Smooth muscle cell (in vitro differentiated cells): ENCODE results near the gene SLC22A23. TPM values are rescaled to one million over a fixed set of nuclear protein-coding genes. Genes with fewer than 3 reads are reported as not detected.
A peak's percentile ranks its signal among the peaks of the same experiment; 100 is the strongest.

Source experiments
- DNase-seq: peaks from one replicate; lab custom pipeline; 2025; ENCODE audit not compliant: unreplicated experiment; lab: John Stamatoyannopoulos, UW
- H2AFZ ChIP-seq: fragments of 200-600 bp; sonication (generic); 2 replicates; pipeline ENCODE4 v1.6.0; 2016; ENCODE audit warnings: antibody characterized with exemption, low read depth, mild to moderate bottlenecking
- H3F3A ChIP-seq: fragments of 200-600 bp; sonication (generic); 2 replicates; pipeline ENCODE4 v1.6.0; 2017; ENCODE audit warnings: antibody characterized with exemption, low read depth
- H3K27ac ChIP-seq: fragments of 200-600 bp; sonication (generic); 2 replicates; pipeline ENCODE4 v1.5.1; 2016; ENCODE audit warnings: low read depth, mild to moderate bottlenecking
- H3K27me3 ChIP-seq: fragments of 200-600 bp; sonication (generic); 2 replicates; pipeline ENCODE4 v1.6.1; 2016; ENCODE audit warnings: low read depth, mild to moderate bottlenecking
- H3K36me3 ChIP-seq: fragments of 200-600 bp; sonication (generic); 2 replicates; pipeline ENCODE4 v1.5.1; 2016; ENCODE audit warnings: low read depth
- H3K4me1 ChIP-seq: fragments of 200-600 bp; sonication (generic); 2 replicates; pipeline ENCODE4 v1.5.1; 2016; ENCODE audit warnings: low read depth
- H3K4me2 ChIP-seq: fragments of 200-600 bp; sonication (generic); 2 replicates; pipeline ENCODE4 v1.6.0; 2016; ENCODE audit warnings: mild to moderate bottlenecking
- H3K4me3 ChIP-seq: fragments of 200-600 bp; sonication (generic); 2 replicates; pipeline ENCODE4 v1.5.1; 2016; ENCODE audit warnings: mild to moderate bottlenecking
- H3K79me2 ChIP-seq: fragments of 200-600 bp; sonication (generic); 2 replicates; pipeline ENCODE4 v1.6.0; 2016; ENCODE audit warnings: low read depth, mild to moderate bottlenecking
- H3K9ac ChIP-seq: fragments of 200-600 bp; sonication (generic); 2 replicates; pipeline ENCODE4 v1.6.0; 2016; ENCODE audit warnings: low read depth
- H3K9me3 ChIP-seq: fragments of 200-600 bp; sonication (generic); replicated peaks from 2 replicates; pipeline ENCODE4 v1.5.1; 2016; ENCODE audit warnings: low read depth
- H4K20me1 ChIP-seq: fragments of 200-600 bp; sonication (generic); 2 replicates; pipeline ENCODE4 v1.6.0; 2016; ENCODE audit warnings: low read depth
- CTCF ChIP-seq: fragments of 200-600 bp; sonication (generic); IDR thresholded peaks from 2 replicates; pipeline ENCODE4 v1.5.1; 2017; ENCODE audit warnings: borderline replicate concordance, mild to moderate bottlenecking, antibody characterized with exemption; ENCODE audit not compliant: insufficient read depth, poor library complexity, severe bottlenecking
- WGBS: methylation state at CpG from one replicate; pipeline ENCODE4 v1.1.7; 2016; ENCODE audit warnings: low lambda C conversion rate; 5-methylcytosine and 5-hydroxymethylcytosine counted together
- polyA plus RNA-seq: library from polyadenylated mRNA; unstranded; fragments of >200 nt; fragmentation: Nextera tagmentation; extraction: Ambion mirVana; gene quantifications from 2 replicates; pipeline ENCODE4 v1.2.1, GENCODE V29; 2016
- total RNA-seq: library from RNA; depleted of rRNA; stranded (reverse); fragments of >200 nt; gene quantifications from 2 replicates; pipeline ENCODE4 v1.2.3, GENCODE V29; 2014

The SLC22A23 gene
- total and polyA plus RNA-seq, 2 experiments from 2014 or later = 1.6 to 3.8 TPM

DNA sequence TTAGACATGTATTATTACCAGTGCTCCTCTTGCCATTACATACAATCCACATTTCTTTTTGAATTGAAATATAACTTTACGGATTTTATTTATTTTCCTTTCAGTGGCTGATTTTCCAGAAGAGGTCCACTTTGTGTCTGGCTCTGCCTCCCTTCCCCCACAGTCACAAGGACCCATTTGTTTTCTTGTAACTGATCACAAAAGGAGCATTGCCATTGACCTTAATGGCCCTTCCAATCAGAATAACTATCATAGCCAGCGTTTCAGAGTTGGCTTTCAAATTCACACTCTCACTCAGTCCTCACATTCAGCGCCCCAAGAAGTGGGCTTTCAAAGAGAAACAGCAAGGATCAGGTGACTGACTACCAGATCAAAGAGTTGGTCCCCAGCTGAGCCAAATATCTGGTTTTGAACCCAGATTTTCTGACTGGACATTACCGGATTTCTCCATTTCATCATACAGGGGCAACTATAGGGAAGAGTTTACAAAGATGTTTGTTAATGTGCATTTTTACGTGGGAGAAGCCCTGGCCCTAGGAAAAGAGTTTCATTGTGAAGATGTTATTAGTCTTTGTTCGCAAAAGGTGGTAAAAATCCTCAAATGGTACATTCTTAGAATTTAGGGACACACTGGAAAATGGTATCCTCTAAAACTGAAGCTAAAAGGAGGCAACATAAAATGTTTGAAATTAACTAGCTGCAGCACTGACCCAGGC lies 2.0 kb upstream of the SLC22A23 start:
- Histone ChIP-seq H3K27ac (no peak overlapping the region), H3K79me2 (no peaks in the 10 kb centered on the region), H3F3A (no peaks in the 10 kb centered on the region), H3K4me3 (no peak overlapping the region), H3K9ac (no peak overlapping the region), H2AFZ (no peak overlapping the region), H3K4me2 (no peak overlapping the region), H3K9me3 (no peaks in the 10 kb centered on the region), H3K36me3 (no peaks in the 10 kb centered on the region), H3K4me1 (peaks cover 16% of the 10 kb centered on the region), H4K20me1 (no peaks in the 10 kb centered on the region), H3K27me3 (peaks cover 69% of the 10 kb centered on the region)
- 48% methylated on average over 6 of the region's 6 CpGs for WGBS
- no peak for DNase-seq
- no peak for TF ChIP-seq CTCF

DNA sequence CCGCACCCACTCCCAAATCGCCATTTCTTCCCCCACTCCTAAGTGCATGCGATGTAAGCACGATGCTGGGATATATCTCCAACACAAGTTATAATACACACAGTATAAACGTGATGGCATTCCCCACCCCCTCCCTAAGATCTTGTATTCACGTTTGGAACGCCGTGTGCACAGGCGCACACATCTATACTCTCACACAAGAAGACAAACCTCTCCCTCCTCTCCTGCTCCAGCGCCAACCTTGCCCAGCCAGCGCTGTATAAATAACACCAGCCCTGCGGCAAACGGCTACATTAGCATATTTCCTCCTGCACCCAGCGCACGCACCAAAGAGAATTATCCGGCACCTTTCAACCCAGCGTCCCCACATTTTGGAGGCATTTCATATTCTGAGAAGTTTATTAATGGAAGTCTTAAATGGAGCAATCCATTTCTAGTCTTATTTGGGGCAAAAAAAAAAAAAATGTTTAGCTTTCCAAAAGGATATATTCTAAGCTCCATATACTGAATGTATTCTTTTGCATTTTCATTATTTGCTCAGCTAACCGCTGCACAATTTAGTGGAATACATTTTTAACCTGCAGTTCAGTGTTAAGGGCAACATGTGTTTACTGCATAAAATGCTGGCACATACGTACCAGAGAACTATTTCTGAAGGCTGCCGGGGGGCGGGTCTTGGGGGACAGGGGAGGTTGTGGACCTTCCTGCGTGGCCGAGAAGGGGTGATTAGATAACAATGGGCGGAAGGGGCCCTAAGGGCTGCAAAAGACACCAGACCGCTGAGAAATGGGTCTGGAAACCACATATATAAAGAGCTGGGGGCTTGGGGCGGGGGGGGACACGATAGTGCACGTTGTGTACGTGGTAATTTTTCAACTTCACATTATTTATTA lies 1.1 kb upstream of the SLC22A23 start:
- no peak overlapping the region for H3K9ac ChIP-seq
- no peaks in the 10 kb centered on the region for H3K79me2 ChIP-seq
- no peaks in the 10 kb centered on the region for H3K36me3 ChIP-seq
- H3K27ac ChIP-seq = no peak overlapping the region
- H3K4me3 ChIP-seq = peak overlapping the region; percentile 54
- no peak for TF ChIP-seq CTCF
- peaks cover 16% of the 10 kb centered on the region for H3K4me1 ChIP-seq
- H3K9me3 ChIP-seq = no peaks in the 10 kb centered on the region
- WGBS = 9% methylated on average over 29 of the region's 29 CpGs
- DNase-seq = no peak
- H4K20me1 ChIP-seq = no peaks in the 10 kb centered on the region
- no peaks in the 10 kb centered on the region for H3F3A ChIP-seq
- peaks cover 79% of the 10 kb centered on the region for H3K27me3 ChIP-seq
- no peak overlapping the region for H2AFZ ChIP-seq
- H3K4me2 ChIP-seq = peak overlapping the region; percentile 88

GRCh38 chr6:3456395-3456897 lies 404 bp downstream of the SLC22A23 start:
- Histone ChIP-seq H3K79me2 (no peaks in the 10 kb centered on the region), H3F3A (no peaks in the 10 kb centered on the region), H4K20me1 (no peaks in the 10 kb centered on the region), H3K36me3 (no peaks in the 10 kb centered on the region), H2AFZ (no peak overlapping the region), H3K27ac (no peak overlapping the region), H3K4me1 (peaks cover 16% of the 10 kb centered on the region), H3K4me3 (peak overlapping the region; percentile 54), H3K4me2 (peak overlapping the region; percentile 92), H3K27me3 (peaks cover 83% of the 10 kb centered on the region), H3K9me3 (no peaks in the 10 kb centered on the region), H3K9ac (no peak overlapping the region)
- no peak for TF ChIP-seq CTCF
- WGBS = under 1% methylated on average over 68 of the region's 89 CpGs
- no peak for DNase-seq
